AG04449 (cell line): ENCODE results near the gene RTL10.

Experiments used
- CTCF ChIA-PET: fragments of 350-600 bp; formaldehyde crosslinking; extraction: SDS; loops from one replicate; lab custom pipeline; 2021; ENCODE audit warnings: antibody characterized with exemption; lab: Yijun Ruan, JAX
- POLR2A ChIA-PET: fragments of 400-600, 350-600 bp; formaldehyde crosslinking; extraction: SDS; loops from one replicate; lab custom pipeline; 2020; ENCODE audit warnings: antibody characterized with exemption, inconsistent platforms; lab: Yijun Ruan, JAX
- DNase-seq: peaks from one replicate; pipeline ENCODE4 v3.0.0-alpha.2; 2010; ENCODE audit warnings: low read depth, low spot score
- H3K4me3 ChIP-seq: 2 replicates; pipeline ENCODE4 v1.5.1; 2011; ENCODE audit warnings: low read depth, mild to moderate bottlenecking, control low read depth, low read length
- CTCF ChIP-seq: IDR thresholded peaks from one replicate; pipeline ENCODE4 v1.5.1; 2011; ENCODE audit warnings: mild to moderate bottlenecking, moderate library complexity, low read length, control low read depth, inconsistent platforms; ENCODE audit not compliant: insufficient read depth; ENCODE audit errors: missing control alignments

RTL10 gene

GRCh38 chr22:19891317-19892256, 36.9 kb upstream of the RTL10 start:
- no peak for TF ChIP-seq CTCF
- ChIA-PET POLR2A (interaction anchor here (0.6 to 2.2 kb wide), 2 partner anchors 10 to 24 kb away, joined by 3 to 7 read pairs; no protein-coding TSS in a partner anchor), CTCF (interaction anchor here (1.0 to 9.2 kb wide), 6 partner anchors 7 to 161 kb away, joined by 4 to 58 read pairs (median 5); no protein-coding TSS in a partner anchor)
- no peak overlapping the region for H3K4me3 ChIP-seq
- no peak for DNase-seq

- TF ChIP-seq CTCF: no peak
- no peak overlapping the region for H3K4me3 ChIP-seq
- DNase-seq: no peak
- ChIA-PET POLR2A (interaction anchor here (2.2 kb wide), 1 partner anchor 9 kb away, joined by 7 read pairs; no protein-coding TSS in a partner anchor), CTCF (interaction anchor here (4.5 to 9.2 kb wide), 2 partner anchors 20 to 160 kb away, joined by 17 to 58 read pairs; no protein-coding TSS in a partner anchor)
These were observed 36.0 kb upstream of the RTL10 start for GRCh38 chr22:19890502-19891316.

- ChIA-PET CTCF (interaction anchor here (4.5 to 9.2 kb wide), 2 partner anchors 20 to 159 kb away, joined by 17 to 58 read pairs; no protein-coding TSS in a partner anchor), POLR2A (interaction anchor here (2.2 kb wide), 1 partner anchor 9 kb away, joined by 7 read pairs; no protein-coding TSS in a partner anchor)
- TF ChIP-seq CTCF: no peak
- H3K4me3 ChIP-seq: no peak overlapping the region
- DNase-seq: no peak
These were observed 35.3 kb upstream of the RTL10 start for GRCh38 chr22:19889951-19890350.

GRCh38 chr22:19888131-19888746, 33.6 kb upstream of the RTL10 start:
- TF ChIP-seq CTCF: no peak
- ChIA-PET CTCF (interaction anchor here (9.2 kb wide), 1 partner anchor 158 kb away, joined by 58 read pairs; no protein-coding TSS in a partner anchor), POLR2A (no interaction called here)
- DNase-seq: no peak
- H3K4me3 ChIP-seq: no peak overlapping the region

GRCh38 chr22:19887256-19887985, 32.7 kb upstream of the RTL10 start:
- no peak for DNase-seq
- ChIA-PET CTCF (interaction anchor here (2.0 to 9.2 kb wide), 2 partner anchors 23 to 157 kb away, joined by 12 to 58 read pairs; no protein-coding TSS in a partner anchor), POLR2A (no interaction called here)
- no peak overlapping the region for H3K4me3 ChIP-seq
- no peak for TF ChIP-seq CTCF
